22Rv1 (cell line): ENCODE measurements around the gene GSK3A.

Experiments used
- H3K27ac ChIP-seq: fragments of 450-650 bp; 2 replicates; pipeline ENCODE4 v1.5.1; 2017
- ZFX ChIP-seq: fragments of 450-650 bp; IDR thresholded peaks from 2 replicates; pipeline ENCODE4 v1.6.1; 2017; ENCODE audit warnings: antibody characterized with exemption, borderline replicate concordance
- TF ChIP-seq, protein P1 (sequence below): fragments of 450-650 bp; IDR thresholded peaks from 2 replicates; pipeline ENCODE4 v1.5.1; 2017; ENCODE audit warnings: mild to moderate bottlenecking

Gene GSK3A

DNA sequence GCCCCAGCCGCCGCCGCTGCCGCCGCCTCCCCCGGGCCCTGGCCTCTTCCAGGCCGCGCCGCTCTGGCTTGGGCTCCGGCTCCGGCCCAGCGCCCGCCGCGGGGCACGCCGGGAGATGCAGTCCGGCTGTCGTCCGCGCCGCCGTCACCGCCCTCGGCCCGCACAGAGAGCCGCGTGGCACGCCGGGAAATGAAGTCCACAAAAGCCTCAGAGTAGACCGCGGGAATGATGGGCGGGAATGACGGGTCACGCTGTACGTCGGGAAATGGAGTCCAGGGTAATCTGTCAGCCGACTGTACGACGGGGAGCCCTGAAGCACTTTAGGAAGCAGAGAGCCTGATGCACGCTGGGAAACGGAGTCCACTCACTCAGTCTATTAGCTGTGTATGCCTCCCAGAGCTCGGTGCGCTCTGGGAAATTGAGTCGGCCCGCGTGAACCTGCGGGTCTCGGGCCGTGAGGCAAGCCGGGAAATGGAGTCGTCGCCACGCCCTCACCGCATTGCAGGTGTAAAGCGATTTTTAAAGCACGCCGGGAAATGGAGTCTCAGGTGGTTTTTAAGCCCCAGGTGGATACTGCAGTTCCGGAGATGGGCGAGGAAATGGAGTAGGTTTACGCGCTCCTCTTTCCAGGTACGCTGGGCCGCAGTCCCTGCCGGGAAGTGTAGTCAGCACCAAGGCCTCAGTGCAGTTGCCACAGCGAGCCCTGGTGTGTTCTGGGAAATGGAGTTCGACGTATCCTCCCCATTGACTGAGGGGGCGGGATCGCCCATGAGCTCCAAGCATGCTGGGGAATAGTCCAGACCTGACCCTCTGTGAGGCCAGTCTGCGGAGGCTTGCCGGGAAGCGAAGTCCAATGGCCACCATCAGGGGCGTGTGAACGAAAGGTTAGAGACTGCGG, at the start of gene GSK3A:
Gene GSK3A (minus strand): TSS at position 91 of the 898 bp plus-strand sequence. CDS start 137 bp downstream, outside the sequence.
- 0 out of 2 replicates have a peak, but pooled peaks have one; percentile 86 for TF ChIP-seq ZFX
- TF ChIP-seq, protein P1, sequence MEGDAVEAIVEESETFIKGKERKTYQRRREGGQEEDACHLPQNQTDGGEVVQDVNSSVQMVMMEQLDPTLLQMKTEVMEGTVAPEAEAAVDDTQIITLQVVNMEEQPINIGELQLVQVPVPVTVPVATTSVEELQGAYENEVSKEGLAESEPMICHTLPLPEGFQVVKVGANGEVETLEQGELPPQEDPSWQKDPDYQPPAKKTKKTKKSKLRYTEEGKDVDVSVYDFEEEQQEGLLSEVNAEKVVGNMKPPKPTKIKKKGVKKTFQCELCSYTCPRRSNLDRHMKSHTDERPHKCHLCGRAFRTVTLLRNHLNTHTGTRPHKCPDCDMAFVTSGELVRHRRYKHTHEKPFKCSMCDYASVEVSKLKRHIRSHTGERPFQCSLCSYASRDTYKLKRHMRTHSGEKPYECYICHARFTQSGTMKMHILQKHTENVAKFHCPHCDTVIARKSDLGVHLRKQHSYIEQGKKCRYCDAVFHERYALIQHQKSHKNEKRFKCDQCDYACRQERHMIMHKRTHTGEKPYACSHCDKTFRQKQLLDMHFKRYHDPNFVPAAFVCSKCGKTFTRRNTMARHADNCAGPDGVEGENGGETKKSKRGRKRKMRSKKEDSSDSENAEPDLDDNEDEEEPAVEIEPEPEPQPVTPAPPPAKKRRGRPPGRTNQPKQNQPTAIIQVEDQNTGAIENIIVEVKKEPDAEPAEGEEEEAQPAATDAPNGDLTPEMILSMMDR, result no peak
- peak within 1 kb of the TSS; percentile 95 for H3K27ac ChIP-seq

DNA sequence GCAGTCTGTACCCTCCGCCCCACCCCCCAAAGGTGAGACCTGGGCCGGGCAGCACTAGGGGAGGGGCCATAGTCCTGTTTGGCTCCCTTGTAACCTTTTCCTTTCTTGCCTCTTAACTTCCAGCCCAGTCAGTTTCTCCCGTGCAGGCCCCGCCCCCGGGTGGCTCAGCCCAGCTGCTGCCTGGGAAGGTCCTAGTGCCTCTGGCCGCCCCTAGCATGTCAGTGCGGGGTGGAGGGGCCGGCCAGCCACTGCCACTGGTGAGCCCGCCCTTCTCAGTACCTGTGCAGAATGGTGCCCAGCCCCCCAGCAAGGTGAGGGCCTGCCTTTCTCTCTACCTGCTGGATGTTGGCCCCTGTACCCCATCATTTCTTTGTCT, 49.0 kb upstream of the GSK3A start:
- TF ChIP-seq, protein P1, result no peak; the same call in 1 of the 2 replicates
- TF ChIP-seq ZFX, result no peak
- H3K27ac ChIP-seq, result peak overlapping the region; percentile 55

DNA sequence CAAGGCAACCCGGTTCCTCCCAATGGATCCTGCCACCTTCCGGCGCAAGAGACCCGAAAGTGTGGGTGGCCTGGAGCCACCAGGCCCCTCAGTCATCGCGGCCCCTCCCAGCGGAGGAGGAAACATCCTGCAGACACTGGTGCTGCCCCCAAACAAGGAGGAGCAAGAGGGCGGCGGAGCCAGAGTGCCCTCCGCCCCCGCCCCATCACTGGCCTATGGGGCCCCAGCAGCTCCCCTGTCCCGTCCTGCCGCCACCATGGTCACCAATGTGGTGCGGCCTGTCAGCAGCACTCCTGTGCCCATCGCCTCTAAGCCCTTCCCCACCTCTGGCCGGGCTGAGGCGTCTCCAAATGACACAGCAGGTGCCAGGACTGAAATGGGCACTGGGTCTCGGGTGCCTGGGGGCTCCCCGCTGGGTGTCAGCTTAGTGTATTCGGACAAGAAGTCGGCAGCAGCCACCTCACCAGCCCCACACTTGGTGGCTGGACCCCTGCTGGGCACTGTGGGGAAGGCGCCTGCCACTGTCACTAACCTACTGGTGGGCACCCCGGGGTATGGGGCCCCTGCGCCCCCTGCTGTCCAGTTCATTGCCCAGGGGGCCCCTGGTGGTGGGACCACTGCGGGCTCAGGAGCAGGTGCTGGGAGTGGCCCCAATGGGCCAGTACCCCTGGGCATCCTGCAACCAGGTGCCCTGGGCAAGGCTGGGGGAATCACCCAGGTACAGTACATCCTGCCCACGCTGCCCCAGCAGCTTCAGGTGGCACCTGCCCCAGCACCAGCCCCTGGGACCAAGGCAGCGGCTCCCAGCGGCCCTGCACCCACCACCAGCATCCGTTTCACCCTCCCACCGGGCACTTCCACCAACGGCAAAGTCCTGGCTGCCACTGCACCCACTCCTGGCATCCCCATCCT, 48.4 kb upstream of the GSK3A start:
- H3K27ac ChIP-seq, result peak overlapping the region; percentile 55
- TF ChIP-seq, protein P1, result peak; percentile 58
- no peak for TF ChIP-seq ZFX

DNA sequence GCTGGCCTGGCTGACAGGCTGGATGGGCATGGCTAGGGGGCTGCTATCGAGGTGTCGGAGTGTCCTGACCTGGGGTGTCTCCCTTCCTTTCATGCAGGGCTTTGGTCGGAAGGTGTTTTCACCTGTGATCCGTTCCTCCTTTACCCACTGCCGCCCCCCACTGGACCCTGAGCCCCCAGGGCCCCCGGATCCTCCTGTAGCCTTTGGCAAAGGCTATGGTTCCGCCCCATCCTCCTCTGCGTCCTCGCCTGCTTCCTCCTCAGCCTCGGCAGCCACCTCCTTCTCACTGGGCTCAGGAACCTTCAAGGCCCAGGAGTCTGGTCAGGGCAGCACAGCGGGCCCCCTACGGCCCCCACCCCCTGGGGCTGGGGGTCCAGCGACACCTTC, 47.7 kb upstream of the GSK3A start:
- TF ChIP-seq, protein P1, result no peak
- no peak for TF ChIP-seq ZFX
- H3K27ac ChIP-seq, result peak overlapping the region; percentile 55; the same call in 1 of the 2 replicates

DNA sequence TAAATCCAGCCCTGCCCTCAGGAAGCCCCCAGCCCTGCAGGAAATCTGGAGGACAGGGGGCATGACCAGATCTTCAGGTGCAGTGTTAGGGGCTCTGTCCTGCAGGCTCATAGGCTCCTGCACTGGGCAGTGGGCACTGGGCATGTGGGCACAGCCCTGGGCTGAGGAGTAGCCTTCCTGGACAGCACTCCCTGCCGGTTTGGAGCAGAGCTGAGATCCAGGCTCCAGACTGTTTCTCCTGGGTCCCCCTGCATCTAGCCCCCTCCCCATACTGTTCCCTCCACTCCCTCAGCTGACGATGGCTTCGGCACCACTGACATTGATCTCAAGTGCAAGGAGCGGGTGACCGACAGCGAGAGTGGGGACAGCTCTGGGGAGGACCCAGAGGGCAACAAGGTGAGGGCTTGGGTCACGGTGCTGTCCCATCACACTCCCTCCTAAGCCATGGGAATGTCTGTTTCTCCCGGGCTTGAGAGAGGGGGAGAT, 47.2 kb upstream of the GSK3A start:
- no peak overlapping the region for H3K27ac ChIP-seq

DNA sequence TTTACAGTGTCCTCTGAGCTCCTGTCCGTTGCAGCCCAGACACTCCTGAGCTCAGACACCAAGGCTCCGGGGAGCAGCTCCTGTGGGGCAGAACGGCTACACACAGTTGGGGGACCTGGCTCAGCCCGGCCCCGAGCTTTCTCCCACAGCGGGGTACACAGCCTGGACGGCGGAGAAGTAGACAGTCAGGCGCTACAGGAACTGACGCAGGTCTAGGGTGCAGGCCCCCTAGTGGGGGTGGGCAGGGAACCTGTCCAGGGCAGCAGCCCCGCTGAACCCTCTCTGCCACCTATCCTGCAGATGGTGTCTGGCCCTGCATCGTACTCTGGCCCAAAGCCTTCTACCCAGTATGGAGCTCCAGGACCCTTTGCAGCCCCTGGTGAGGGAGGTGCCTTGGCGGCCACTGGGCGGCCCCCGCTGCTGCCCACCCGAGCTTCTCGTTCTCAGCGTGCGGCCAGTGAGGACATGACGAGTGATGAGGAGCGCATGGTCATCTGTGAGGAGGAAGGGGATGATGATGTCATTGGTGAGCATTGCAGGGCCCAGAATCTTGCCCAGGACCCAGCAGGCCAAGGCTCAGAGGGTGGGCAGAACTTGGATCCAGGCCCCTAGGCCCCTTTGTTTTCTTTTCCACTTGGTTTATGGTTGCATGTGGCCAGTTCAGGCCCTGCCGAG, 46.6 kb upstream of the GSK3A start:
- no peak for TF ChIP-seq ZFX
- TF ChIP-seq, protein P1, result no peak

More for the DNA sequence above, 47.2 kb upstream of the GSK3A start:
- TF ChIP-seq, protein P1, result no peak
- no peak for TF ChIP-seq ZFX

More for the DNA sequence above, 46.6 kb upstream of the GSK3A start:
- H3K27ac ChIP-seq, result no peak overlapping the region; the same call in 1 of the 2 replicates
